ENCODE results near the gene SHLD1.
"Not testable (repeated sequence)": the region's sequence is repeated elsewhere in the genome, so short reads cannot be mapped to it uniquely, and the experiment has no call there.

SHLD1 gene

DNA sequence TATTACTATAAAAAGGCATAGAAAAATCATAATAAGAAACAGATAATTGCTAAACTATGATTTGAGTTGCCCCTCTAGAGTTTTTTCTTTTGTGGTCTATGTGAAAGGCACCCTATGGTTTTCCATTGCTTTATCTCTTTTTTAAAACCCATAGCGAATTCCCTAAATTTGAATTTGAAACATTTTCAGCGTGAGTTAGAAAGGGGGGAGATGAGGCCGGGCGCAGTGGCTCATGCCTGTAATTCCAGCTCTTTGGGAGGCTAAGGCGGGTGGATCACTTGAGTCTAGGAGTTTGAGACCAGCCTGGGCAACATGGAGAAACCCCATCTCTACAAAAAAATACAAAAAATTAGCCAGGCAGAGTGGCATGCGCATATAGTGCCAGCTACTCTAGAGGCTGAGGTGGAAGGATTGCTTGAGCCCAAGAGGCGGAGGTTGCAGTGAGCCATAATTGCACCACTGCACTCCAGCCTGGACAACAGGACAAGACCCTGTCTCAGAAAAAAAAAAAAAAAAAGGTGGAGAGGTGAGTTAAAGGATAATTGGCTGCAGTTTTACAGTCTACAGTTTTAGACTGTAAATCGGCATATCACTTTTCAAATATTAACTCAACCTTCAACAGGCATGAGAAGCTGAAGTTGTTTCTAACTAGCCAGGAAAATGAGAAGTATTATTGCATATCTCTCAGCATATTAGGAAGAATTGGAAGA lies 46.3 kb downstream of the SHLD1 start:
- Histone ChIP-seq H3K9me3 (ENCODE audit: insufficient read depth, low read length, severe bottlenecking) (no peaks in the 10 kb centered on the region), H3K79me2 (ENCODE audit: insufficient read depth, low read length) (no peaks in the 10 kb centered on the region), H4K20me1 (ENCODE audit: insufficient read depth, low read length) (no peaks in the 10 kb centered on the region), H2AFZ (ENCODE audit: low read depth, low read length) (no peak overlapping the region), H3K36me3 (ENCODE audit: insufficient read depth, low read length) (0 out of 2 replicates have a peak, but pooled peaks cover 10% of the 10 kb centered on the region), H3K4me3 (ENCODE audit: low read depth in 1 of 2, low read length in 2 of 2) (no peak overlapping the region), H3K27me3 (ENCODE audit: insufficient read depth, low read length, poor library complexity) (no peaks in the 10 kb centered on the region), H3K27ac (ENCODE audit: low read length) (no peak overlapping the region), H3K9ac (ENCODE audit: low read depth, low read length) (no peak overlapping the region), H3K4me2 (ENCODE audit: insufficient read depth, low read length) (no peak overlapping the region), H3K4me1 (ENCODE audit: insufficient read depth, low read length) (no peaks in the 10 kb centered on the region)
- no peak for DNase-seq
- no peak for TF ChIP-seq CTCF (IDR thresholded peaks at IDR 0.05; ENCODE audit: borderline replicate concordance, extremely low read depth, low read length, poor library complexity, severe bottlenecking)
- TF ChIP-seq EZH2 (IDR thresholded peaks at IDR 0.05; ENCODE audit: borderline replicate concordance, low read depth, low read length, severe bottlenecking) = no peak
- ATAC-seq (ENCODE audit: insufficient read depth, low read depth) = no peak

DNA sequence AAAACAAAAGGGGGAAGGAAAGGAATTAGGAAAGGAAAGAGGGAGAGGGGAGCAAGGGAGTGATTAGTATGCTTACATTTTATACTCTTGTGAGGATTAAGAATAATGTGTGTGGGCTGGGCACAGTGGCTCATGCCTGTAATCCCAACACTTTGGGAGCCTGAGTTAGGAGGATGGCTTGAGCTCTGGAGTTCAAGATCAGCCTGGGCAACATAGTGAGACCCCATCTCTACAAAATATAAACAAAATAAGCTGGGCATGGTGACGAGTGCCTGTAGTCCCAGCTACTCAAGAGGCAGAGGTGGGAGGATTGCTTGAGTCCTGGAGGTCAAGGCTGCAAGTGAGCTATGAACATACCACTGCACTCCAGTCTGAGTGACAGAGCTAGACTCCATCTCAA lies 47.0 kb downstream of the SHLD1 start:
- Histone ChIP-seq H3K36me3 (ENCODE audit: insufficient read depth, low read length) (0 out of 2 replicates have a peak, but pooled peaks cover 14% of the 10 kb centered on the region), H3K27ac (ENCODE audit: low read length) (no peak overlapping the region)

GRCh38 chr20:5797843-5798462 lies 47.8 kb downstream of the SHLD1 start:
- ATAC-seq (ENCODE audit: insufficient read depth, low read depth) (no peak), DNase-seq (no peak)
- Histone ChIP-seq H3K27ac (ENCODE audit: low read length) (no peak overlapping the region), H3K36me3 (ENCODE audit: insufficient read depth, low read length) (0 out of 2 replicates have a peak, but pooled peaks cover 16% of the 10 kb centered on the region), H3K79me2 (ENCODE audit: insufficient read depth, low read length) (no peaks in the 10 kb centered on the region), H3K4me2 (ENCODE audit: insufficient read depth, low read length) (no peak overlapping the region), H3K9me3 (ENCODE audit: insufficient read depth, low read length, severe bottlenecking) (no peaks in the 10 kb centered on the region), H3K27me3 (ENCODE audit: insufficient read depth, low read length, poor library complexity) (no peaks in the 10 kb centered on the region), H2AFZ (ENCODE audit: low read depth, low read length) (no peak overlapping the region), H3K4me1 (ENCODE audit: insufficient read depth, low read length) (no peaks in the 10 kb centered on the region), H3K4me3 (ENCODE audit: low read depth in 1 of 2, low read length in 2 of 2) (no peak overlapping the region), H3K9ac (ENCODE audit: low read depth, low read length) (no peak overlapping the region), H4K20me1 (ENCODE audit: insufficient read depth, low read length) (no peaks in the 10 kb centered on the region)
- TF ChIP-seq EZH2 (IDR thresholded peaks at IDR 0.05; ENCODE audit: borderline replicate concordance, low read depth, low read length, severe bottlenecking) = no peak
- TF ChIP-seq CTCF (IDR thresholded peaks at IDR 0.05; ENCODE audit: borderline replicate concordance, extremely low read depth, low read length, poor library complexity, severe bottlenecking) = no peak

More for the DNA sequence above, 47.0 kb downstream of the SHLD1 start:
- Histone ChIP-seq H3K27me3 (ENCODE audit: insufficient read depth, low read length, poor library complexity) (no peaks in the 10 kb centered on the region), H3K4me3 (ENCODE audit: low read depth in 1 of 2, low read length in 2 of 2) (no peak overlapping the region), H3K9ac (ENCODE audit: low read depth, low read length) (no peak overlapping the region), H4K20me1 (ENCODE audit: insufficient read depth, low read length) (no peaks in the 10 kb centered on the region), H2AFZ (ENCODE audit: low read depth, low read length) (no peak overlapping the region), H3K4me1 (ENCODE audit: insufficient read depth, low read length) (no peaks in the 10 kb centered on the region), H3K79me2 (ENCODE audit: insufficient read depth, low read length) (no peaks in the 10 kb centered on the region), H3K9me3 (ENCODE audit: insufficient read depth, low read length, severe bottlenecking) (no peaks in the 10 kb centered on the region), H3K4me2 (ENCODE audit: insufficient read depth, low read length) (no peak overlapping the region)
- TF ChIP-seq EZH2 (IDR thresholded peaks at IDR 0.05; ENCODE audit: borderline replicate concordance, low read depth, low read length, severe bottlenecking) = no peak
- ATAC-seq (ENCODE audit: insufficient read depth, low read depth) (no peak), DNase-seq (no peak)

DNA sequence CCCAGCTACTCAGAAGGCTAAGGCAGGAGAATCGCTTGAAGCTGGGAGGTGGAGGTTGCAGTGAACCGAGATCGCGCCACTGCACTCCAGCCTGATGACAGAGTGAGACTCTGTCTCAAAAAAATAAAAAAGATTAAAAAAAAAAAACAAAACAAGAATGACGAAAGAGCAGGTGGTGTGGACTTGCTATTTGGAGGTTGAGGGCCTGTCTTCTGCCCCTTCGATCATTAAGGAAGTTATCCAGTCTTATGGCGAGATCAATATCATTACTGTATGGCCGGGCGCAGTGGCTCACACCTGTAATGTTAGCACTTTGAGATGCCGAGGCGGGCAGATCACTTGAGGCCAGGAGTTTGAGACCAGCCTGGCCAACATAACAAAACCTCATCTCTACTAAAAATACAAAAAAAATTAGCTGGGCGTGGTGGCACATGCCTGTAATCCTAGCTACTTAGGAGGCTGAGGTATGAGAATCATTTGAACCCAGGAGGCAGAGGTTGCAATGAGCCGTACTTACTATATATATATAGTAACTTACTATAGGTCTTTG lies 53.6 kb downstream of the SHLD1 start:
- not testable (repeated sequence) for H3K4me2 ChIP-seq (ENCODE audit: insufficient read depth, low read length); H3K4me3 ChIP-seq (ENCODE audit: low read depth in 1 of 2, low read length in 2 of 2); H3K4me1 ChIP-seq (ENCODE audit: insufficient read depth, low read length); H3K79me2 ChIP-seq (ENCODE audit: insufficient read depth, low read length); ATAC-seq (ENCODE audit: insufficient read depth, low read depth); DNase-seq; H4K20me1 ChIP-seq (ENCODE audit: insufficient read depth, low read length); H2AFZ ChIP-seq (ENCODE audit: low read depth, low read length); H3K27me3 ChIP-seq (ENCODE audit: insufficient read depth, low read length, poor library complexity); H3K9me3 ChIP-seq (ENCODE audit: insufficient read depth, low read length, severe bottlenecking); H3K9ac ChIP-seq (ENCODE audit: low read depth, low read length); H3K27ac ChIP-seq (ENCODE audit: low read length)
- H3K36me3 ChIP-seq (ENCODE audit: insufficient read depth, low read length) = peaks cover 14% of the 10 kb centered on the region; the same call in 1 of the 2 replicates

Data from DND-41 (cell line).